K562 (cell line): ENCODE data around the gene ARAP1. TPM values are rescaled to one million over a fixed set of nuclear protein-coding genes. Genes with fewer than 3 reads are reported as not detected.
A peak's percentile ranks its signal among the peaks of the same experiment; 100 is the strongest.

Experiments
- ATAC-seq: fragments of 200-7000 bp; cut with Tn5 transposase; 3 replicates; pipeline ENCODE4 v1.9.1; 2020; ENCODE audit warnings: moderate library complexity
- BruUV-seq: library from RNA; stranded (reverse); fragments of 400-500 nt; replicated peaks from 2 replicates; lab custom pipeline; 2021; lab: Mats Ljungman, UMichigan
- CTCF ChIA-PET: fragments of 300-600 bp; formaldehyde crosslinking; extraction: SDS; loops from one replicate; lab custom pipeline; 2021; ENCODE audit warnings: low intra/inter-chr PET ratio; lab: Yijun Ruan, JAX
- POLR2A ChIA-PET: fragments of 300-600, 350-650 bp; sonication (Branson Sonifier 250); formaldehyde crosslinking; extraction: SDS; loops from one replicate; lab custom pipeline; 2021; ENCODE audit warnings: antibody characterized with exemption, inconsistent platforms; lab: Yijun Ruan, JAX
- DNase-seq, 4 experiments: peaks; one replicate each; pipeline versions ENCODE4 v3.0.0 to v3.0.0-alpha.2; 2011 to 2018; ENCODE audit warnings: low spot score in 3 of 4, mixed read lengths in 3 of 4; ENCODE audit errors: extremely low read depth in 1 of 4
- FAIRE-seq: peaks from 2 replicates; lab custom pipeline; 2011; peaks lifted over from hg19 to GRCh38; lab: Jason Lieb, UNC
- H2AFZ ChIP-seq: 2 replicates; pipeline ENCODE4 v1.6.0; 2011; ENCODE audit warnings: low read depth, low read length, control low read depth, inconsistent platforms
- H3K27ac ChIP-seq: fragments of 200-600 bp; 3 replicates; pipeline ENCODE4 v1.8.0; 2011; ENCODE audit warnings: low read depth, mild to moderate bottlenecking, control low read depth, inconsistent platforms, low read length, moderate library complexity, mixed read lengths; ENCODE audit errors: extremely low read depth
- H3K27me3 ChIP-seq, 2 experiments: fragments of 300-600 bp in 1 of 2; 2 replicates in 1 of 2; 3 replicates in 1 of 2; pipeline versions ENCODE4 v1.6.0 to v1.8.0; 2011; ENCODE audit warnings: inconsistent platforms in 2 of 2, low read length in 2 of 2, mild to moderate bottlenecking in 1 of 2, mixed read lengths in 1 of 2, moderate library complexity in 1 of 2; ENCODE audit not compliant: control insufficient read depth in 2 of 2, insufficient read depth in 2 of 2
- H3K36me3 ChIP-seq: fragments of 300-600 bp; 3 replicates; pipeline ENCODE4 v1.8.0; 2011; ENCODE audit warnings: mild to moderate bottlenecking, low read length, inconsistent platforms; ENCODE audit not compliant: control insufficient read depth, insufficient read depth
- H3K4me1 ChIP-seq, 2 experiments: fragments of 200-600 bp in 1 of 2; replicated peaks in 1 of 2; 2 replicates in 1 of 2; 3 replicates in 1 of 2; pipeline versions ENCODE4 v1.5.1 to v1.8.0; 2011; ENCODE audit warnings: inconsistent platforms in 2 of 2, low read length in 2 of 2, mild to moderate bottlenecking in 1 of 2, mixed read lengths in 1 of 2, moderate library complexity in 1 of 2; ENCODE audit not compliant: control insufficient read depth in 2 of 2, insufficient read depth in 2 of 2
- H3K4me2 ChIP-seq: 2 replicates; pipeline ENCODE4 v1.6.1; 2011; ENCODE audit warnings: low read length, control low read depth, inconsistent platforms, mixed read lengths; ENCODE audit not compliant: insufficient read depth
- H3K4me3 ChIP-seq: fragments of 200-600 bp; sonication (generic), shearing (Covaris generic); 2 replicates; pipeline ENCODE4 v1.5.1; 2016; ENCODE audit warnings: control low read depth, inconsistent platforms
- H3K79me2 ChIP-seq: fragments of 200-600 bp; 3 replicates; pipeline ENCODE4 v1.8.0; 2011; ENCODE audit warnings: low read length, inconsistent platforms; ENCODE audit not compliant: control insufficient read depth, insufficient read depth
- H3K9ac ChIP-seq, 2 experiments: 2 replicates each; pipeline versions ENCODE4 v1.6.0 to v1.6.1; 2011; ENCODE audit warnings: low read depth in 2 of 2, low read length in 2 of 2, control low read depth in 1 of 2, inconsistent platforms in 1 of 2, mild to moderate bottlenecking in 1 of 2, mixed read lengths in 1 of 2; ENCODE audit not compliant: insufficient read depth in 1 of 2
- H3K9me1 ChIP-seq: one replicate; pipeline ENCODE4 v1.6.0; 2011; ENCODE audit warnings: inconsistent platforms, mild to moderate bottlenecking, low read length, moderate library complexity; ENCODE audit not compliant: control insufficient read depth, insufficient read depth
- H3K9me3 ChIP-seq: replicated peaks from 2 replicates; pipeline ENCODE4 v1.5.1; 2011; ENCODE audit warnings: low read depth, low read length, inconsistent platforms; ENCODE audit not compliant: control insufficient read depth, insufficient read depth
- H4K20me1 ChIP-seq: replicated peaks from 2 replicates; pipeline ENCODE4 v1.6.1; 2011; ENCODE audit warnings: low read length, inconsistent platforms, mixed read lengths; ENCODE audit not compliant: control insufficient read depth, insufficient read depth
- CEBPB ChIP-seq: fragments of 450-650 bp; IDR thresholded peaks from 2 replicates; pipeline ENCODE4 v1.6.1; 2016; ENCODE audit warnings: missing genetic modification characterization, missing compliant biosample characterization
- ETV6 ChIP-seq, 3 experiments: fragments of 150-350 bp in 1 of 3; sonication (generic) in 1 of 3; formaldehyde crosslinking in 1 of 3; IDR thresholded peaks; 2 replicates each; pipeline versions ENCODE4 v1.6.1 to v1.8.0; 2014 to 2022; ENCODE audit warnings: borderline replicate concordance in 2 of 3, low read depth in 2 of 3, antibody characterized with exemption in 1 of 3, low read length in 1 of 3, mild to moderate bottlenecking in 1 of 3, missing genetic modification reagents in 1 of 3
- HES1 ChIP-seq: fragments of 450-650 bp; IDR thresholded peaks from 2 replicates; pipeline ENCODE4 v1.6.1; 2016; ENCODE audit warnings: low read depth, mild to moderate bottlenecking, moderate library complexity
- TRIM25 ChIP-seq: fragments of 450-650 bp; IDR thresholded peaks from 2 replicates; pipeline ENCODE4 v1.7.0; 2016; ENCODE audit warnings: borderline replicate concordance
- ZNF511 ChIP-seq: sonication (generic); formaldehyde crosslinking; IDR thresholded peaks from 2 replicates; pipeline ENCODE4 v1.8.0; 2022; ENCODE audit warnings: mild to moderate bottlenecking, missing genetic modification reagents
- WGBS: fragments of 100-300 bp; shearing (Covaris generic); methylation state at CpG from one replicate; pipeline ENCODE4 v1.1.6; 2016; ENCODE audit warnings: low coverage, mixed read lengths; ENCODE audit not compliant: insufficient coverage; ENCODE audit errors: missing lambda C conversion rate; 5-methylcytosine and 5-hydroxymethylcytosine counted together
- in situ Hi-C: fragments of 300-500 bp; cut with MboI; formaldehyde crosslinking; loops from 4 replicates; pipeline ENCODE4 v1.15.0; 2018; ENCODE audit warnings: inconsistent platforms, mixed read lengths
- intact Hi-C: fragments of 100-400 bp; cut with micrococcal nuclease; formaldehyde crosslinking; loops from 2 replicates; pipeline ENCODE4 v1.14.2; 2022
- microRNA-seq: library from miRNA; unstranded; fragments of <30 nt; microRNA quantifications from one replicate; pipeline ENCODE4, GENCODE V29; 2018; ENCODE audit warnings: borderline microRNAs expressed
- polyA plus RNA-seq, 8 experiments: library from polyadenylated mRNA; depleted of rRNA in 4 of 8; stranded (reverse) in 5 of 8; unstranded in 3 of 8; fragments of >200 nt; fragmentation: Nextera tagmentation in 2 of 8; fragmentation: Illumina TruSeq in 1 of 8; extraction: Ambion mirVana in 2 of 8; extraction: Trizol in 1 of 8; gene quantifications; 2 replicates each; pipeline versions ENCODE4 v1.2.1 to v1.2.3, GENCODE V29; 2011 to 2014; ENCODE audit warnings: inconsistent platforms in 1 of 8, missing spikeins in 1 of 8
- small RNA-seq: library from RNA; depleted of rRNA; stranded (forward); fragments of <200 nt; gene quantifications from one replicate; pipeline ENCODE3, GENCODE V24; 2014
- total RNA-seq, 7 experiments: library from RNA; depleted of rRNA in 6 of 7; stranded (reverse); fragments of >200 nt in 6 of 7; fragmentation: Illumina TruSeq in 2 of 7; extraction: Trizol in 2 of 7; gene quantifications; 2 replicates each; pipeline versions ENCODE4 v1.2.1 to v1.2.3, GENCODE V29; 2011 to 2021; ENCODE audit warnings: low replicate concordance in 1 of 7

Gene ARAP1
- total and polyA plus RNA-seq, 9 of the 15 experiments (the other 6 are each of a cell fraction or from before 2014, with no cell fraction given) = 0.23 to 67.0 (median 24.6) TPM

GRCh38 chr11:72635309-72635915, 116.8 kb downstream of the ARAP1 start:
- in situ Hi-C loops = no loop called here
- POLR2A ChIA-PET = interaction anchor here (0.9 kb wide), 1 partner anchor 11 kb away, joined by 3 read pairs; no protein-coding TSS in a partner anchor
- no TSS peak for BruUV-seq
- 26% methylated on average over 9 of the region's 9 CpGs for WGBS
- intact Hi-C loops = no loop called here
- H3K27me3 ChIP-seq = peaks cover 18 to 52% of the 10 kb centered on the region in 2 experiments; a peak in 4 of 5 replicates
- CTCF ChIA-PET = interaction anchor here (0.7 kb wide), 1 partner anchor 45 kb away, joined by 3 read pairs; no protein-coding TSS in a partner anchor
- ATAC-seq (no peak), DNase-seq (no peak)
- no peaks in the 10 kb centered on the region for H3K9me1 ChIP-seq
- H3K36me3 ChIP-seq = no peaks in the 10 kb centered on the region
- peak overlapping the region in 1 of 2 experiments; percentile 56; a peak in 2 of 4 replicates for H3K9ac ChIP-seq
- no peak overlapping the region for H3K27ac ChIP-seq
- no peaks in the 10 kb centered on the region for H3K79me2 ChIP-seq
- peaks cover 13 to 21% of the 10 kb centered on the region in 2 experiments for H3K4me1 ChIP-seq
- H2AFZ ChIP-seq = no peak overlapping the region
- H3K9me3 ChIP-seq = no peaks in the 10 kb centered on the region
- H3K4me3 ChIP-seq = no peak overlapping the region
- H4K20me1 ChIP-seq = no peaks in the 10 kb centered on the region; the same call in 1 of the 2 replicates
- TF ChIP-seq CEBPB (tag) (peak; percentile 38; the same call in 1 of the 2 replicates), TRIM25 (no peak), HES1 (no peak), ETV6 (IDR thresholded peaks at IDR 0.05; ENCODE audit: borderline replicate concordance in 1 of 2, low read depth in 2 of 2, low read length in 1 of 2) (no peak), ETV6 (CRISPR knock-in tag; IDR thresholded peaks at IDR 0.05; ENCODE audit: borderline replicate concordance) (no peak), ZNF511 (no peak)
- TF ChIP-seq, all 486 proteins: peak for 1
- FAIRE-seq = no peak
- H3K4me2 ChIP-seq = no peak overlapping the region

Small RNAs within 50 kb of the gene (microRNA-seq; reads per million reads assigned to microRNA genes)
- not detected for gene MIR4692

Small RNAs within 50 kb of the gene (small RNA-seq; reads per million reads assigned to genes)
- gene MIR4692 (not detected), gene RF00019 (not detected)

Other genes starting within 250 kb of the ARAP1 start
- gene PDE2A, start 78.0 kb downstream of the ARAP1 start, total RNA-seq (2014; rRNA removed) = 0.45 and 1.6 TPM in 2 replicates
- 0.47 and 1.4 TPM in 2 replicates for gene PDE2A, start 78.0 kb downstream of the ARAP1 start, total RNA-seq (2014; rRNA removed; fragmentation: Illumina TruSeq; extraction: Trizol)
- gene PDE2A, start 78.0 kb downstream of the ARAP1 start, total RNA-seq (2015; rRNA removed; fragmentation: Illumina TruSeq; extraction: Trizol) = 0.07 and 0.11 TPM in 2 replicates
- gene PDE2A, start 78.0 kb downstream of the ARAP1 start, total RNA-seq (2021) = 1.1 and 3.4 TPM in 2 replicates
- gene PDE2A, start 78.0 kb downstream of the ARAP1 start, polyA plus RNA-seq (2011; rRNA removed) = 4.3 and 15.2 TPM in 2 replicates
- gene PDE2A, start 78.0 kb downstream of the ARAP1 start, polyA plus RNA-seq (2014; fragmentation: Illumina TruSeq; extraction: Trizol) = 1.3 and 2.2 TPM in 2 replicates
- under 1 TPM in 1 of 2 experiments, not detected in 1; 0.21 TPM for gene PDE2A, start 78.0 kb downstream of the ARAP1 start, polyA plus RNA-seq (2014; fragmentation: Nextera tagmentation; extraction: Ambion mirVana)
- 1.0 and 1.6 TPM in 2 replicates for gene PDE2A, start 78.0 kb downstream of the ARAP1 start, polyA plus RNA-seq (2014; rRNA removed)
- 51.1 and 52.9 TPM in 2 replicates for gene STARD10, start 41.6 kb upstream of the ARAP1 start, total RNA-seq (2014; rRNA removed)
- gene STARD10, start 41.6 kb upstream of the ARAP1 start, total RNA-seq (2014; rRNA removed; fragmentation: Illumina TruSeq; extraction: Trizol) = 18.1 and 18.3 TPM in 2 replicates
- 32.3 and 35.3 TPM in 2 replicates for gene STARD10, start 41.6 kb upstream of the ARAP1 start, total RNA-seq (2015; rRNA removed; fragmentation: Illumina TruSeq; extraction: Trizol)
- 31.9 and 37.5 TPM in 2 replicates for gene STARD10, start 41.6 kb upstream of the ARAP1 start, total RNA-seq (2021)
- gene STARD10, start 41.6 kb upstream of the ARAP1 start, polyA plus RNA-seq (2011; rRNA removed) = 33.8 and 53.6 TPM in 2 replicates
- 43.8 and 49.3 TPM in 2 replicates for gene STARD10, start 41.6 kb upstream of the ARAP1 start, polyA plus RNA-seq (2014; fragmentation: Illumina TruSeq; extraction: Trizol)
- gene STARD10, start 41.6 kb upstream of the ARAP1 start, polyA plus RNA-seq (2014; fragmentation: Nextera tagmentation; extraction: Ambion mirVana) = under 1 TPM; 0.15 to 0.51 TPM
- 37.6 and 47.9 TPM in 2 replicates for gene STARD10, start 41.6 kb upstream of the ARAP1 start, polyA plus RNA-seq (2014; rRNA removed)
- gene ATG16L2, start 62.0 kb upstream of the ARAP1 start, total RNA-seq (2014; rRNA removed) = 3.4 and 4.3 TPM in 2 replicates
- gene ATG16L2, start 62.0 kb upstream of the ARAP1 start, total RNA-seq (2014; rRNA removed; fragmentation: Illumina TruSeq; extraction: Trizol) = 2.5 and 2.9 TPM in 2 replicates
- 4.9 and 6.7 TPM in 2 replicates for gene ATG16L2, start 62.0 kb upstream of the ARAP1 start, total RNA-seq (2015; rRNA removed; fragmentation: Illumina TruSeq; extraction: Trizol)
- gene ATG16L2, start 62.0 kb upstream of the ARAP1 start, total RNA-seq (2021) = 6.2 and 6.4 TPM in 2 replicates
- gene ATG16L2, start 62.0 kb upstream of the ARAP1 start, polyA plus RNA-seq (2011; rRNA removed) = 8.4 and 10.6 TPM in 2 replicates
- 6.3 and 6.4 TPM in 2 replicates for gene ATG16L2, start 62.0 kb upstream of the ARAP1 start, polyA plus RNA-seq (2014; fragmentation: Illumina TruSeq; extraction: Trizol)
- gene ATG16L2, start 62.0 kb upstream of the ARAP1 start, polyA plus RNA-seq (2014; fragmentation: Nextera tagmentation; extraction: Ambion mirVana) = under 1 TPM; 0.18 to 0.59 TPM
- 11.2 and 12.0 TPM in 2 replicates for gene ATG16L2, start 62.0 kb upstream of the ARAP1 start, polyA plus RNA-seq (2014; rRNA removed)